ENCODE data around the gene ITGA1.

- TF ChIP-seq POLR2A (IDR thresholded peaks at IDR 0.05): no peak
- TF ChIP-seq, protein P1, sequence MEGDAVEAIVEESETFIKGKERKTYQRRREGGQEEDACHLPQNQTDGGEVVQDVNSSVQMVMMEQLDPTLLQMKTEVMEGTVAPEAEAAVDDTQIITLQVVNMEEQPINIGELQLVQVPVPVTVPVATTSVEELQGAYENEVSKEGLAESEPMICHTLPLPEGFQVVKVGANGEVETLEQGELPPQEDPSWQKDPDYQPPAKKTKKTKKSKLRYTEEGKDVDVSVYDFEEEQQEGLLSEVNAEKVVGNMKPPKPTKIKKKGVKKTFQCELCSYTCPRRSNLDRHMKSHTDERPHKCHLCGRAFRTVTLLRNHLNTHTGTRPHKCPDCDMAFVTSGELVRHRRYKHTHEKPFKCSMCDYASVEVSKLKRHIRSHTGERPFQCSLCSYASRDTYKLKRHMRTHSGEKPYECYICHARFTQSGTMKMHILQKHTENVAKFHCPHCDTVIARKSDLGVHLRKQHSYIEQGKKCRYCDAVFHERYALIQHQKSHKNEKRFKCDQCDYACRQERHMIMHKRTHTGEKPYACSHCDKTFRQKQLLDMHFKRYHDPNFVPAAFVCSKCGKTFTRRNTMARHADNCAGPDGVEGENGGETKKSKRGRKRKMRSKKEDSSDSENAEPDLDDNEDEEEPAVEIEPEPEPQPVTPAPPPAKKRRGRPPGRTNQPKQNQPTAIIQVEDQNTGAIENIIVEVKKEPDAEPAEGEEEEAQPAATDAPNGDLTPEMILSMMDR (IDR thresholded peaks at IDR 0.05): no peak
- no peak for TF ChIP-seq EP300 (IDR thresholded peaks at IDR 0.05)
These were observed 17.3 kb downstream of the ITGA1 start for GRCh38 chr5:52804981-52805380.
